Body of pancreas (tissue), 4 donors: ENCODE measurements around the gene SLC4A8. TPM values are rescaled to one million over a fixed set of nuclear protein-coding genes. Genes with fewer than 3 reads are reported as not detected.

ENCODE experiments used
- ATAC-seq: fragments of 150-250 bp; one replicate; pipeline ENCODE4 v1.9.1; 2016
- DNase-seq, 4 donors: peaks; one replicate each; pipeline ENCODE4 v3.0.0-alpha.2; 2019
- H3K27ac ChIP-seq, 4 donors: fragments of 200-600 bp; sonication (generic); 1 replicate in 3 of 4; 2 replicates in 1 of 4; pipeline versions ENCODE4 v1.5.1 to v1.6.1; 2016 to 2019; ENCODE audit warnings: mild to moderate bottlenecking in 1 of 4, mixed read lengths in 1 of 4, moderate library complexity in 1 of 4
- H3K27me3 ChIP-seq, 2 donors: fragments of 200-600 bp; sonication (generic); one replicate each; pipeline ENCODE4 v1.6.0; 2016; ENCODE audit warnings: mild to moderate bottlenecking in 1 of 2
- H3K36me3 ChIP-seq, 2 donors: fragments of 200-600 bp; sonication (generic); replicated peaks in 1 of 2; 2 replicates each; pipeline ENCODE4 v1.5.1; 2016; ENCODE audit warnings: low read depth in 2 of 2; ENCODE audit not compliant: insufficient read depth in 1 of 2
- H3K4me1 ChIP-seq: fragments of 200-600 bp; sonication (generic); one replicate; pipeline ENCODE4 v1.6.0; 2016
- H3K4me3 ChIP-seq, 2 donors: fragments of 200-600 bp; sonication (generic); 1 replicate in 1 of 2; 2 replicates in 1 of 2; pipeline ENCODE4 v1.5.1; 2016 to 2019
- H3K9me3 ChIP-seq, 3 donors: fragments of 200-600 bp; sonication (generic); 1 replicate in 2 of 3; 2 replicates in 1 of 3; pipeline ENCODE4 v1.5.1; 2016
- CTCF ChIP-seq, 7 experiments: fragments of 450-650 bp in 4 of 7; fragments of 200-600 bp in 3 of 7; sonication (generic) in 3 of 7; IDR thresholded peaks; one replicate each; pipeline ENCODE4 v1.5.1; 2016 to 2019; ENCODE audit warnings: antibody characterized with exemption in 7 of 7
- POLR2A ChIP-seq, 3 donors: fragments of 450-650 bp; IDR thresholded peaks; one replicate each; pipeline ENCODE4 v1.6.1; 2016; ENCODE audit warnings: antibody characterized with exemption in 3 of 3, mild to moderate bottlenecking in 2 of 3
- WGBS, 2 donors: methylation state at CpG; one replicate each; pipeline ENCODE4 v1.1.5; 2017; 5-methylcytosine and 5-hydroxymethylcytosine counted together
- intact Hi-C: fragments of 100-400 bp; cut with DNase I; formaldehyde crosslinking; loops from one replicate; pipeline ENCODE4 v1.15.1; 2023
- total RNA-seq, 2 donors: library from RNA; depleted of rRNA; stranded (reverse); fragments of >200 nt; gene quantifications; one replicate each; pipeline ENCODE4 v1.1.0, GENCODE V29; 2016

SLC4A8 gene
- total RNA-seq, 2 donors from 2014 or later: 1.6 to 2.3 TPM

- ATAC-seq: no peak
- Histone ChIP-seq H3K9me3 (no peaks in the 10 kb centered on the region), H3K36me3 (no peaks in the 10 kb centered on the region), H3K4me3 (no peak overlapping the region), H3K27ac (no peak overlapping the region), H3K4me1 (no peaks in the 10 kb centered on the region), H3K27me3 (no peaks in the 10 kb centered on the region)
- TF ChIP-seq CTCF (IDR thresholded peaks at IDR 0.05) (no peak), POLR2A (IDR thresholded peaks at IDR 0.05) (no peak)
- DNase-seq: no peak
- intact Hi-C loops: no loop called here
- WGBS, 2 donors: 82 to 94% methylated on average over 8 of the region's 8 CpGs
These were observed 14.8 kb upstream of the SLC4A8 start for GRCh38 chr12:51409846-51410245.

- Histone ChIP-seq H3K9me3 (no peaks in the 10 kb centered on the region), H3K27me3 (no peaks in the 10 kb centered on the region), H3K4me1 (no peaks in the 10 kb centered on the region), H3K36me3 (no peaks in the 10 kb centered on the region), H3K27ac (no peak overlapping the region), H3K4me3 (no peak overlapping the region)
- ATAC-seq (no peak), DNase-seq (no peak)
- intact Hi-C loops: no loop called here
- no peak for TF ChIP-seq CTCF (IDR thresholded peaks at IDR 0.05)
- TF ChIP-seq POLR2A (IDR thresholded peaks at IDR 0.05): no peak
These were observed 11.5 kb upstream of the SLC4A8 start for GRCh38 chr12:51413149-51413548.

GRCh38 chr12:51413791-51414190 is 10.8 kb upstream of the SLC4A8 start:
- intact Hi-C loops: no loop called here
- WGBS, 2 donors: 97% methylated on average over 3 of the region's 3 CpGs
- DNase-seq (no peak), ATAC-seq (no peak)
- no peaks in the 10 kb centered on the region for H3K9me3 ChIP-seq
- no peaks in the 10 kb centered on the region for H3K36me3 ChIP-seq
- TF ChIP-seq POLR2A (IDR thresholded peaks at IDR 0.05) (no peak), CTCF (IDR thresholded peaks at IDR 0.05) (no peak)
- H3K27me3 ChIP-seq: no peaks in the 10 kb centered on the region
- peaks cover under 1% of the 10 kb centered on the region for H3K4me1 ChIP-seq
- H3K27ac ChIP-seq: no peak overlapping the region
- H3K4me3 ChIP-seq: no peak overlapping the region

GRCh38 chr12:51415931-51416330 is 8.7 kb upstream of the SLC4A8 start:
- intact Hi-C loops: no loop called here
- WGBS, 2 donors: 87 to 94% methylated on average over 1 of the region's 1 CpG
- ATAC-seq: no peak

More at GRCh38 chr12:51415931-51416330, 8.7 kb upstream of the SLC4A8 start:
- H3K4me1 ChIP-seq: peaks cover 8% of the 10 kb centered on the region
- no peak for DNase-seq
- TF ChIP-seq POLR2A (IDR thresholded peaks at IDR 0.05) (no peak), CTCF (IDR thresholded peaks at IDR 0.05) (no peak)
- no peaks in the 10 kb centered on the region for H3K27me3 ChIP-seq
- no peaks in the 10 kb centered on the region for H3K36me3 ChIP-seq
- H3K9me3 ChIP-seq: no peaks in the 10 kb centered on the region
- no peak overlapping the region for H3K4me3 ChIP-seq
- no peak overlapping the region for H3K27ac ChIP-seq
